Measurements from ENCODE around the gene NUP62. TPM values are rescaled to one million over a fixed set of nuclear protein-coding genes. Genes with fewer than 3 reads are reported as not detected.

The NUP62 gene
- total RNA-seq, 5 donors from 2014 or later (not counting 1 experiment from before 2014, with no cell fraction given): 36.2 to 67.5 (median 59.5) TPM

DNA sequence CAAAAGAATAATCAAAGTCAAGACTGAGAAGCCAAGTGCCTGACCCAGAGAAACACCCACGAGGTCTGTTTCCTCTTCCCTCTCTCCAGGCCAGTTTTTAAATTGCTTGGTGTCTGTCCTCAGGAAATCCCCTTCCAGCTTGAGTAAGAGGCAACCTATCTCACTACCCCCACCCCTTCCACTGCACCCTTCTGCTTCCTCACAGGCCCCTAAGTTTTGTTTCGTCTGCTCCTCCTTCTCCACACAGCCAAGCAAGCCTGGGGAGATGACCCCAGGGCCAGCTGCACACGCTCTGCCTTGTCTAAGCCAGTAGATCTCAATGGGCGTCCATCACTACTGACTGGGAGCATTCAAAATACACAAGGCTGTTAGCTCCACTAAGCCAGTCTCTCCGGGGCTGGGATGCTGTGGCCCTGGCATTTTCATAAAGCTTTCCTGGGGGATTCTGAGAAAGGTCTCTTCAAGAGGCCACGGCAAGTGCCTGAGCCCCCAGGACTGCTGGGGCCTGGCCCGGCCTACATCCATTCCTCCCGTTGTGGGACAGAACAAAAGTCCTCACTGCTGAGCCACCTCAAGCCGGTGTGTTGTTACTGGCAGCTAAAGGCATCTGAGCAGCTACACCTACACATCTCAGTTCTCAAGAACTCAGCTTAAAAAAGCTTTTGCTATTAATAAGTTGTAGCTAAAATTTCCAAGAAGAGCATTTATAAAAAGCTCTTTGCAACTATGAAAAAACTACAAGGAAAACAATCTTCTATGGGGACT is 17.7 kb downstream of the NUP62 start:
- H3K27me3 ChIP-seq (replicated peaks in 1 of 2; ENCODE audit: control insufficient read depth in 2 of 2, extremely low read depth in 1 of 2, insufficient read depth in 2 of 2, low read length in 1 of 2): no peaks in the 10 kb centered on the region
- no peaks in the 10 kb centered on the region for H3K27me3 Mint-ChIP-seq
- H3K4me1 Mint-ChIP-seq: peaks cover 27 to 33% (median 32%) of the 10 kb centered on the region in 3 donors
- no peak overlapping the region for H3K4me3 ChIP-seq (ENCODE audit: control insufficient read depth in 1 of 2, extremely low read depth in 1 of 2, low read length in 1 of 2)
- H3K27ac ChIP-seq (ENCODE audit: low read length): peak overlapping the region; percentile 52
- ATAC-seq (replicated peaks in 1 of 4): peak in 3 of 4 experiments; percentile 31 to 58 (median 36)
- H3K4me3 Mint-ChIP-seq: no peak overlapping the region
- H3K36me3 Mint-ChIP-seq: peaks cover 31% of the 10 kb centered on the region
- H3K4me1 ChIP-seq (ENCODE audit: control insufficient read depth in 1 of 2, extremely low read depth in 1 of 2, insufficient read depth in 2 of 2, low read length in 2 of 2): peaks cover 3 to 20% of the 10 kb centered on the region in 2 experiments
- H3K9me3 Mint-ChIP-seq: no peaks in the 10 kb centered on the region
- ChIA-PET CTCF (interaction anchor here (0.6 to 0.7 kb wide), 4 partner anchors 14 to 1507 kb away, joined by 3 to 5 read pairs (median 4); no protein-coding TSS in a partner anchor), POLR2A (no interaction called here)
- no peaks in the 10 kb centered on the region for H3K9me3 ChIP-seq
- 51% methylated on average over 5 of the region's 9 CpGs for WGBS (ENCODE audit: insufficient coverage)
- H3K27ac Mint-ChIP-seq: peak overlapping the region; percentile 81 to 85
- DNase-seq: peak in 2 of 35 experiments; percentile 17 to 45
- peaks cover 38 to 53% of the 10 kb centered on the region in 2 donors for H3K36me3 ChIP-seq (ENCODE audit: control insufficient read depth in 2 of 2, extremely low read depth in 1 of 2, insufficient read depth in 1 of 2, low read length in 1 of 2)

DNA sequence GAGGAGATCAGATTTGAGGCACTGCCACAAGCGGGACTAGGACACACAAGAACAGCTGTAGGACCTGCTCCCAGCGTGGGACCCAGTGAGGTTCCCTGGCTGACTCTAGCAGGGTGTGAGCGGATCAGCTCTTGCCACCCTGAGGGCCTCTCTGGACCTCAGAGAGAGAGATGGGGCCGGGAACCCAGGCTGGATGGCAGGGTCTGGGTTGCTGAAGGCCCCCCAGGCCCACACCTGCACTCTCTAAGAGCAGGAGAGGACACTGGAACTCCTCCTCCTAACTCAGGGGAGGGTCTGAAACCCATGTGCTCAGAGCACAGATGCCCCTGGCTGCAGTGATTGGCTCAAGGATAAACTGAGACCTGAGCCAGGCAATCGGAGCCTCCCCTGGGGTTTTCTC is 19.1 kb downstream of the NUP62 start:
- Mint-ChIP-seq H3K4me1 (peaks cover 18 to 31% (median 31%) of the 10 kb centered on the region in 3 donors), H3K36me3 (peaks cover 26% of the 10 kb centered on the region), H3K9me3 (no peaks in the 10 kb centered on the region), H3K4me3 (no peak overlapping the region), H3K27me3 (no peaks in the 10 kb centered on the region), H3K27ac (no peak overlapping the region)
- WGBS (ENCODE audit: insufficient coverage): 100% methylated on average over 2 of the region's 5 CpGs
- Histone ChIP-seq H3K36me3 (ENCODE audit: control insufficient read depth in 2 of 2, extremely low read depth in 1 of 2, insufficient read depth in 1 of 2, low read length in 1 of 2) (peaks cover 37 to 52% of the 10 kb centered on the region in 2 donors), H3K4me1 (ENCODE audit: control insufficient read depth in 1 of 2, extremely low read depth in 1 of 2, insufficient read depth in 2 of 2, low read length in 2 of 2) (peaks cover 3 to 20% of the 10 kb centered on the region in 2 experiments), H3K27ac (ENCODE audit: low read length) (no peak overlapping the region), H3K9me3 (no peaks in the 10 kb centered on the region), H3K4me3 (ENCODE audit: control insufficient read depth in 1 of 2, extremely low read depth in 1 of 2, low read length in 1 of 2) (no peak overlapping the region), H3K27me3 (replicated peaks in 1 of 2; ENCODE audit: control insufficient read depth in 2 of 2, extremely low read depth in 1 of 2, insufficient read depth in 2 of 2, low read length in 1 of 2) (no peaks in the 10 kb centered on the region)
- no peak for DNase-seq
- peak in 1 of 4 experiments; percentile 12 for ATAC-seq (replicated peaks in 1 of 4)
- ChIA-PET POLR2A (no interaction called here), CTCF (no interaction called here)

DNA sequence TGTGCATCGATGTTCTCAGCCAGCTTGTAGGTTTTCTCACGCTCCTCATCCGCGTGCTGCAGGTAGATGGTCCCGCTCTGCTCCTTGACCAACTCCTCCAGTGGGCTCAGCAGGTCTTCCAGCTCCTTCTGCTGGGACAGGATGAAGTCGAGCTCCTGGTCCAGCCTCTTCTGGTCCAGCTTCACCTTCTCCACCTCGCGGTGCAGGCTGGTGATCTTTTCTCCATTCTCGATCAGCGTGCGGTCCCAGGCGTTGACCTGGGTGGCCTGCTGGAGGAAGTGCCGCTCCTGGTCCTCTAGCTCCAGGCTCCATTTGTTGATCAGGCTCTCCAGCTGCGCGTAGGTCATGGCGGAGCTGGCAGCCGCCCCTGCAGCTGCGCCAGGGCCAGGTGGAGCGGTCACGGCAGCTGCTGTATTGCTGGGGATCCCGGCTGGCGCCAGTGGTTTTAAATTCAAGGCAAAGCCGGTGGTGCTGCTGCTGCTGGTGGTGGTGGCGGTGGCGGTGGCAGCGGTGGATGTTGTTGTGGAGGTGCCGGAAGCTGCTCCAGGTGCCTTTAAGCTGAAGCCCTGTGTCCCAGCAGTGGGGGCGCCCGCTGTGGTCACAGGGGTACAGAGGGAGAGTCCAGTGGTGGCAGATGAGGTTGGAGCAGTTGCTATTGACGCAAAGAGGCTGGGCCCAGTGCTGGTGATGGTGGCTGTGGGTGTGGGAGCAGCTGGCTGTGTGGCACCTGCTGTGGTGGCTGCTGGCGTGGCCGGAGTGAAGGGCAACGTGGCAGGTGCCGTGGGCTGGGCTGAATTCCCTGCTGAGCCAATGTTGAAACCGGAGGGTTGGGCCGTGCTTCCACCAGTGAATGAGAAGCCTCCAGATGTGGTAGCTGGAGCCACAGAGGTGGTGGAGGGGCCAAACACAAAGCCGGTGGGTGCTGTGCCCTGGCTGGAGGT is 20.6 kb downstream of the NUP62 start:
- no peaks in the 10 kb centered on the region for H3K9me3 Mint-ChIP-seq
- H3K4me3 ChIP-seq (ENCODE audit: control insufficient read depth in 1 of 2, extremely low read depth in 1 of 2, low read length in 1 of 2): no peak overlapping the region
- peaks cover 3 to 20% of the 10 kb centered on the region in 2 experiments for H3K4me1 ChIP-seq (ENCODE audit: control insufficient read depth in 1 of 2, extremely low read depth in 1 of 2, insufficient read depth in 2 of 2, low read length in 2 of 2)
- H3K27ac ChIP-seq (ENCODE audit: low read length): no peak overlapping the region
- H3K4me3 Mint-ChIP-seq: no peak overlapping the region
- no peaks in the 10 kb centered on the region for H3K9me3 ChIP-seq
- 97% methylated on average over 36 of the region's 37 CpGs for WGBS (ENCODE audit: insufficient coverage)
- peaks cover 17 to 32% (median 31%) of the 10 kb centered on the region in 3 donors for H3K4me1 Mint-ChIP-seq
- H3K36me3 ChIP-seq (ENCODE audit: control insufficient read depth in 2 of 2, extremely low read depth in 1 of 2, insufficient read depth in 1 of 2, low read length in 1 of 2): peaks cover 27 to 43% of the 10 kb centered on the region in 2 donors
- H3K27me3 ChIP-seq (replicated peaks in 1 of 2; ENCODE audit: control insufficient read depth in 2 of 2, extremely low read depth in 1 of 2, insufficient read depth in 2 of 2, low read length in 1 of 2): no peaks in the 10 kb centered on the region
- peaks cover 18% of the 10 kb centered on the region for H3K36me3 Mint-ChIP-seq
- H3K27me3 Mint-ChIP-seq: no peaks in the 10 kb centered on the region
- peak overlapping the region in 1 of 2 donors; percentile 27 for H3K27ac Mint-ChIP-seq
- ChIA-PET CTCF (no interaction called here), POLR2A (interaction anchor here in 1 of 2 donors (0.6 kb wide), 1 partner anchor 698 kb away, joined by 3 read pairs; no protein-coding TSS in a partner anchor)
- ATAC-seq (replicated peaks in 1 of 4) (no peak), DNase-seq (no peak)

DNA sequence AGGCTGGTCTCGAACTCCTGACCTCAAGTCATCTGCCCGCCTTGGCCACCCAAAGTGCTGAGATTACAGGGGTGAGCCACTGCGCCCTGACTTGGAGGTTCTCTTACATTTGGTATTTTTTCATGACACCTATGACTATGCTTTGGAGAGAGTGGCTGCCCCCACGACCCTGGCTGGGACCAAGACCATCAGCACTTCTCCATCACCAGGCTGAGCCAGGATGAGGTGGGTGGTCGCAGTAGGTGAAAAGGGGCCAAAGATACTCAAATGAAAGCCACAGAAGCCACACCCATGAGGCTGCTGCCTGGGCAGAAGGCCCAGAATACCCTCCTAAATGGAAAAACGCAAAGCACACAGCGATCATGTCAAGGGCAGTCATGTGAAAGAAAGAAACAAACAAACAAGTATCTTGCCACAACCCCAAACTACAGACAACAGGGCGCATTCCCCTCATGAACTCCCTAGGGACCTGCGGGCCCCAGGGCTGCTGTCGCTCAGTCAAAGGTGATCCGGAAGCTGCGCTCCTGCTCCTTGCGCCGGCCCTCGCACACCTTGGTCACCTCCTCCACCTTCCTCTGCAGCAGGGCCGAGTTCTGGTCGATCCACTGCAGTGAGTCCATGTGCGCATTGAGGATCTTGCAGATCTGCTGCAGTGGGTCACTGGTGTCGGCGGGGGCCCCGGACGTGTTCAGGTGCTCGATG is 21.4 kb downstream of the NUP62 start:
- POLR2A ChIA-PET: no interaction called here
- Mint-ChIP-seq H3K4me3 (no peak overlapping the region), H3K9me3 (no peaks in the 10 kb centered on the region), H3K36me3 (peaks cover 10% of the 10 kb centered on the region), H3K27ac (no peak overlapping the region), H3K4me1 (peaks cover 12 to 29% (median 24%) of the 10 kb centered on the region in 3 donors), H3K27me3 (no peaks in the 10 kb centered on the region)
- 95% methylated on average over 18 of the region's 23 CpGs for whole genome bisulfite sequencing (ENCODE audit: insufficient coverage)
- DNase-seq (no peak), ATAC-seq (replicated peaks in 1 of 4) (no peak)
- Histone ChIP-seq H3K27ac (ENCODE audit: low read length) (no peak overlapping the region), H3K36me3 (ENCODE audit: control insufficient read depth in 2 of 2, extremely low read depth in 1 of 2, insufficient read depth in 1 of 2, low read length in 1 of 2) (peaks cover 22 to 36% of the 10 kb centered on the region in 2 donors), H3K27me3 (replicated peaks in 1 of 2; ENCODE audit: control insufficient read depth in 2 of 2, extremely low read depth in 1 of 2, insufficient read depth in 2 of 2, low read length in 1 of 2) (no peaks in the 10 kb centered on the region), H3K9me3 (no peaks in the 10 kb centered on the region), H3K4me1 (ENCODE audit: control insufficient read depth in 1 of 2, extremely low read depth in 1 of 2, insufficient read depth in 2 of 2, low read length in 2 of 2) (peaks cover 3 to 20% of the 10 kb centered on the region in 2 experiments), H3K4me3 (ENCODE audit: control insufficient read depth in 1 of 2, extremely low read depth in 1 of 2, low read length in 1 of 2) (no peak overlapping the region)
- CTCF ChIA-PET: interaction anchor here in 1 of 2 donors (0.5 kb wide), 1 partner anchor 85 kb away, joined by 3 read pairs; no protein-coding TSS in a partner anchor

DNA sequence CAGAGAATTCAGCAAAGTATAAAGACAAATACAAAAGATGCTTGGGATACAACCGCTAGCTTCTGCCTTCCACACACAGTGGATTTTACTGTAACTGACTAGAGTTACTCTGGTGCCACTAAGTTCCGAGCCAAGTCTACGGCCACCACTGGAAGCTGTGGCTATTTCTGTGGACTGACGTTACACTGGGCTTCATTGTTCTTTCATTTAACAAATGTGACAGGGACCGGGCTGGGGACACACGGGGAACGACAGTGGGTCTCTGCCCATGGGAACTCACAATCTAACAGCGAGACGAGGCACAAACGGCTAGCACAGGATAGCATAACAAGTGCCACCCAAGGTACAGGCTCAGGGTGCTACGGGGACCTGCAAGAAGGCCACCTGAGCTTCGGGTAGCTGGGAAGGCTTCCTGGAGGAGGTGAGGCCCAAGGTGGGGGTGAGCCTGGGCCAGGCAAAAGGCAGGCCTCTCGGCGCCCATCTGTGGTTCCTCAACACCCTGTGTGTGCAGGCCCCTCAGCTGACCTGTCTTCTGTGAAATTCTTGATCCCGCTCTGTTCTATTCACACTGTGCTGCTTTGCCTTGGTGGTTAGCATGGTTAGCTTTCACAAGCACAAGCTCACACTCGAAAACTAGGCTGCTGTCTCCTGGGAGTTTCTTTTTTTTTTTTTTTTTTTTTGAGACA is 22.3 kb downstream of the NUP62 start:
- Mint-ChIP-seq H3K27ac (no peak overlapping the region), H3K27me3 (no peaks in the 10 kb centered on the region), H3K4me1 (peaks cover 12 to 28% (median 19%) of the 10 kb centered on the region in 3 donors), H3K4me3 (no peak overlapping the region), H3K36me3 (peaks cover 8% of the 10 kb centered on the region), H3K9me3 (no peaks in the 10 kb centered on the region)
- ChIA-PET CTCF (interaction anchor here in 1 of 2 donors (0.5 to 1.1 kb wide), 2 partner anchors 10 to 84 kb away, joined by 3 read pairs; no protein-coding TSS in a partner anchor), POLR2A (no interaction called here)
- Histone ChIP-seq H3K27me3 (replicated peaks in 1 of 2; ENCODE audit: control insufficient read depth in 2 of 2, extremely low read depth in 1 of 2, insufficient read depth in 2 of 2, low read length in 1 of 2) (no peaks in the 10 kb centered on the region), H3K27ac (ENCODE audit: low read length) (no peak overlapping the region), H3K36me3 (ENCODE audit: control insufficient read depth in 2 of 2, extremely low read depth in 1 of 2, insufficient read depth in 1 of 2, low read length in 1 of 2) (peaks cover 22 to 33% of the 10 kb centered on the region in 2 donors), H3K4me3 (ENCODE audit: control insufficient read depth in 1 of 2, extremely low read depth in 1 of 2, low read length in 1 of 2) (no peak overlapping the region), H3K9me3 (no peaks in the 10 kb centered on the region), H3K4me1 (ENCODE audit: control insufficient read depth in 1 of 2, extremely low read depth in 1 of 2, insufficient read depth in 2 of 2, low read length in 2 of 2) (peaks cover 3 to 20% of the 10 kb centered on the region in 2 experiments)
- WGBS (ENCODE audit: insufficient coverage): 96% methylated on average over 15 of the region's 16 CpGs
- DNase-seq (no peak), ATAC-seq (replicated peaks in 1 of 4) (no peak)

Measured in T-cell (primary cell).